Mesenchymal stem cell (in vitro differentiated cells and primary cell): ENCODE results near the gene TMEM59L.

Experiments
- DNase-seq: peaks from one replicate; pipeline ENCODE4 v3.0.0-alpha.2; 2013
- H2AFZ ChIP-seq: one replicate; pipeline ENCODE4 v1.6.1; 2013; ENCODE audit warnings: low read depth, mild to moderate bottlenecking, control low read depth, inconsistent platforms, low read length, moderate library complexity
- H2AK5ac ChIP-seq: 2 replicates; pipeline ENCODE4 v1.6.1; 2013; ENCODE audit warnings: low read length, moderate library complexity, mild to moderate bottlenecking, inconsistent platforms; ENCODE audit not compliant: severe bottlenecking
- H2BK120ac ChIP-seq: one replicate; pipeline ENCODE4 v1.6.1; 2013; ENCODE audit warnings: low read depth, mild to moderate bottlenecking, inconsistent platforms, low read length, moderate library complexity
- H2BK12ac ChIP-seq, 2 experiments: one replicate each; pipeline ENCODE4 v1.6.1; 2013; ENCODE audit warnings: inconsistent platforms in 2 of 2, low read length in 2 of 2, mild to moderate bottlenecking in 2 of 2, moderate library complexity in 2 of 2, control low read depth in 1 of 2
- H2BK15ac ChIP-seq: one replicate; pipeline ENCODE4 v1.6.1; 2013; ENCODE audit warnings: mild to moderate bottlenecking, low read depth, inconsistent platforms; ENCODE audit not compliant: poor library complexity, severe bottlenecking
- H2BK5ac ChIP-seq: 2 replicates; pipeline ENCODE4 v1.6.1; 2013; ENCODE audit warnings: low read depth, mild to moderate bottlenecking, low read length, control low read depth, inconsistent platforms; ENCODE audit not compliant: poor library complexity, severe bottlenecking
- H3K14ac ChIP-seq, 2 experiments: one replicate each; pipeline ENCODE4 v1.6.1; 2013; ENCODE audit warnings: inconsistent platforms in 2 of 2, low read length in 2 of 2, control low read depth in 1 of 2, mild to moderate bottlenecking in 1 of 2, moderate library complexity in 1 of 2
- H3K18ac ChIP-seq, 2 experiments: one replicate each; pipeline ENCODE4 v1.6.1; 2013; ENCODE audit warnings: inconsistent platforms in 2 of 2, low read length in 2 of 2, control low read depth in 1 of 2, low read depth in 1 of 2, mild to moderate bottlenecking in 1 of 2
- H3K23ac ChIP-seq, 2 experiments: one replicate each; pipeline ENCODE4 v1.6.1; 2013; ENCODE audit warnings: inconsistent platforms in 2 of 2, low read length in 2 of 2, mild to moderate bottlenecking in 2 of 2, moderate library complexity in 2 of 2, control low read depth in 1 of 2
- H3K27ac ChIP-seq: 2 replicates; pipeline ENCODE4 v1.5.1; 2013; ENCODE audit warnings: mild to moderate bottlenecking, moderate library complexity, low read length, control low read depth, inconsistent platforms; ENCODE audit not compliant: poor library complexity, severe bottlenecking
- H3K27me3 ChIP-seq, 2 experiments: 2 replicates each; pipeline versions ENCODE4 v1.6.1 to v1.7.0; 2013; ENCODE audit warnings: low read length in 2 of 2, mild to moderate bottlenecking in 2 of 2, moderate library complexity in 2 of 2, control low read depth in 1 of 2, inconsistent platforms in 1 of 2; ENCODE audit not compliant: control insufficient read depth in 1 of 2, insufficient read depth in 1 of 2
- H3K36me3 ChIP-seq, 2 experiments: 2 replicates each; pipeline versions ENCODE4 v1.6.1 to v1.7.0; 2013; ENCODE audit warnings: low read length in 2 of 2, control low read depth in 1 of 2, inconsistent platforms in 1 of 2, low read depth in 1 of 2, mild to moderate bottlenecking in 1 of 2; ENCODE audit not compliant: insufficient read depth in 2 of 2, control insufficient read depth in 1 of 2
- H3K4ac ChIP-seq, 2 experiments: one replicate each; pipeline ENCODE4 v1.6.1; 2013; ENCODE audit warnings: inconsistent platforms in 2 of 2, low read length in 2 of 2, mild to moderate bottlenecking in 2 of 2, moderate library complexity in 2 of 2, control low read depth in 1 of 2, low read depth in 1 of 2
- H3K4me1 ChIP-seq: 2 replicates; pipeline ENCODE4 v1.6.1; 2013; ENCODE audit warnings: low read depth, low read length, control low read depth; ENCODE audit not compliant: control insufficient read depth, insufficient read depth
- H3K4me2 ChIP-seq: 2 replicates; pipeline ENCODE4 v1.6.1; 2013; ENCODE audit warnings: low read length, mild to moderate bottlenecking, inconsistent platforms; ENCODE audit not compliant: poor library complexity, severe bottlenecking
- H3K4me3 ChIP-seq, 2 experiments: 2 replicates each; pipeline versions ENCODE4 v1.5.1 to v1.7.0; 2013; ENCODE audit warnings: low read length in 2 of 2, mild to moderate bottlenecking in 2 of 2, control low read depth in 1 of 2, low read depth in 1 of 2; ENCODE audit not compliant: insufficient read depth in 1 of 2
- H3K79me1 ChIP-seq: replicated peaks from 2 replicates; pipeline ENCODE4 v1.6.1; 2013; ENCODE audit warnings: mild to moderate bottlenecking, control low read depth, low read length, inconsistent platforms; ENCODE audit not compliant: poor library complexity, severe bottlenecking
- H3K9ac ChIP-seq: 2 replicates; pipeline ENCODE4 v1.7.0; 2013; ENCODE audit warnings: mild to moderate bottlenecking, low read length, moderate library complexity
- H3K9me3 ChIP-seq: 2 replicates; pipeline ENCODE4 v1.7.0; 2013; ENCODE audit warnings: mild to moderate bottlenecking, low read length; ENCODE audit not compliant: control insufficient read depth
- H4K8ac ChIP-seq: one replicate; pipeline ENCODE4 v1.6.1; 2013; ENCODE audit warnings: inconsistent platforms, mild to moderate bottlenecking, low read length, moderate library complexity
- H4K91ac ChIP-seq: one replicate; pipeline ENCODE4 v1.6.1; 2013; ENCODE audit warnings: mild to moderate bottlenecking, low read length, inconsistent platforms
- WGBS: methylation state at CpG from one replicate; pipeline ENCODE4 v1.1.7; 2013; ENCODE audit warnings: mixed read lengths; 5-methylcytosine and 5-hydroxymethylcytosine counted together

Gene TMEM59L

DNA sequence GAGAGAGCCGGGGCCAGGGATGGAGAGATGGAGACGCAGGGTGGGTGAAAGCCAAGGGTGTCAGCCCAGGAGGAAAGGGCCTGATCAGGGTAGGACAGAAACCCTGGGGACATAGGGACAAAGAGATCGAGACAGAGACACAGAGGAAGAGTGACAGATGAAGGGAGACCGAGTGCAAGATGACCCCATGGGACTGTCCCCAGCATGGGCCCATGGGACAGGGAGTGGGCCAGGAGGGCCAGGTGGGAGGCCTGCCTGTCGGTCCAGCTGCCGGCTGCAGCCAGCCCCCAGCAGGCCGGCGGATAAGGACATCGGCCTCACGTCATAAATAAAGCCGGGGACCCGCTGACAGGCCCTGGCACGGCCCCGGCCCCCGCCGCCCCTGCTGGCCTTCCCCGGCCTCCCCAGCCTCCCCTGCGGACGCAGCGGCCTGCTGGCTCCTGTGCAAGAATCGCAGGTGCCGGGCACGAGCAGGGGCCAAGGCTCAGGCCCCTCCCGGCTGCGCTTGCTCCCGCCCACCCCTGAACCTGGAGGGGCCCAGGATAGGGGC lies 17.8 kb upstream of the TMEM59L start:
- Histone ChIP-seq H3K4me1 (peaks cover 26% of the 10 kb centered on the region), H2AK5ac (no peak overlapping the region), H3K14ac (no peak overlapping the region), H2BK5ac (no peak overlapping the region), H2AFZ (no peak overlapping the region), H3K9ac (peak overlapping the region; percentile 70), H3K23ac (no peak overlapping the region), H3K4me3 (peak overlapping the region in 1 of 2 experiments; percentile 68), H3K79me1 (no peaks in the 10 kb centered on the region), H4K8ac (no peak overlapping the region), H2BK12ac (no peak overlapping the region), H2BK120ac (no peak overlapping the region), H3K27ac (no peak overlapping the region), H3K9me3 (no peaks in the 10 kb centered on the region), H3K4ac (no peak overlapping the region), H3K18ac (no peak overlapping the region), H3K36me3 (peaks cover 9 to 16% of the 10 kb centered on the region in 2 experiments), H2BK15ac (no peak overlapping the region), H3K27me3 (peaks cover 9 to 34% of the 10 kb centered on the region in 2 experiments), H3K4me2 (peak overlapping the region; percentile 88), H4K91ac (no peak overlapping the region)
- 61% methylated on average over 26 of the region's 26 CpGs for WGBS
- no peak for DNase-seq

DNA sequence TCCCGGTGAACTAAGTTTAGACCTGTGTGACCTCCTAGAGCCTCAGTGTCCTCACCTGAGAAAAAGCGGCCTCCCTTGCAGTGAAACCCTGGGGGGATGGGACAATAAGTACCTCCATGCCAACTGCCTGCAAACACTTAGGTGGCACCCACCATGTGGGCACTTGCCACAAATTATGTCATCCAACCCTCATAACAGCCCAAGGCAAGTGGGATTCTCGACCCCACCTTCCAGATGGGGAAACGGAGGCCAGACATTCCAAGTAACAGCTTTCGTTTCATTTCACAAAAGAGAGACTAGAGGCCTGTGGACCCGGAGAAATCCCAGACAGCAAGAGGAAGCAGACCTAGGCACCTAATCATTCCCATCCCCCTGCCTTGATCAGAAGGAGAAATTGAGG lies 17.2 kb upstream of the TMEM59L start:
- Histone ChIP-seq H2AFZ (no peak overlapping the region), H3K4me3 (no peak overlapping the region), H4K8ac (no peak overlapping the region), H3K79me1 (no peaks in the 10 kb centered on the region), H3K4me1 (peaks cover 23% of the 10 kb centered on the region), H3K4me2 (no peak overlapping the region), H4K91ac (no peak overlapping the region), H3K27me3 (peaks cover 9 to 34% of the 10 kb centered on the region in 2 experiments), H3K9ac (no peak overlapping the region), H2BK15ac (no peak overlapping the region), H3K18ac (no peak overlapping the region), H2BK5ac (no peak overlapping the region), H2AK5ac (no peak overlapping the region), H3K9me3 (no peaks in the 10 kb centered on the region), H2BK12ac (no peak overlapping the region), H3K14ac (no peak overlapping the region), H2BK120ac (no peak overlapping the region), H3K27ac (no peak overlapping the region), H3K23ac (no peak overlapping the region), H3K4ac (no peak overlapping the region), H3K36me3 (peaks cover 7 to 14% of the 10 kb centered on the region in 2 experiments)
- WGBS = 77% methylated on average over 6 of the region's 6 CpGs
- no peak for DNase-seq

DNA sequence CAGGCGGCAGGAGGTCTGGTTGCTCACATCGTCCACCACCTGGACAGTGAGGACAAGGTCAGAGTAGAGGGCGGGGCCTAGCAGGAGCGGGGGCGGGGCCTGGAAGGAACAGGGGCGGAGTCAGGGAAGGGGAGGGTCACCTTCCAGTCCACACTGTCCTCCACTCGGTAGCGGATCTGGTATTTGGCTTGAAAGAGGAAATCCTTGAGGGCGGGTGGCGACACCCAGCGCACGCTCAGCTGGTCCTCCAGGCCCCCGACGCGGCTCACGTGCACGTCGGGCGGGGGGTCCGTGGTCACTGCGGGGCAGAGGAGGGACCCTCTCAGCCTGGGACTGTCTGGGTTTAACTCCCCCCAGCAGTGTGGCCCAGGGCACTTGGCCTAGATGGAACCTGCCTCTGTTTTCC lies 15.9 kb upstream of the TMEM59L start:
- 73% methylated on average over 17 of the region's 21 CpGs for WGBS
- Histone ChIP-seq H3K9ac (no peak overlapping the region), H3K4me1 (peaks cover 17% of the 10 kb centered on the region), H2AFZ (no peak overlapping the region), H4K91ac (peak overlapping the region; percentile 35), H2BK5ac (no peak overlapping the region), H2AK5ac (no peak overlapping the region), H3K4ac (no peak overlapping the region), H3K4me3 (peak overlapping the region in 1 of 2 experiments; percentile 14), H3K36me3 (peaks cover 0 to 6% of the 10 kb centered on the region in 2 experiments), H3K79me1 (no peaks in the 10 kb centered on the region), H4K8ac (no peak overlapping the region), H2BK120ac (no peak overlapping the region), H2BK15ac (no peak overlapping the region), H3K18ac (no peak overlapping the region), H3K27ac (no peak overlapping the region), H2BK12ac (no peak overlapping the region), H3K4me2 (no peak overlapping the region), H3K27me3 (peaks cover 9 to 35% of the 10 kb centered on the region in 2 experiments), H3K14ac (no peak overlapping the region), H3K9me3 (no peaks in the 10 kb centered on the region), H3K23ac (no peak overlapping the region)
- no peak for DNase-seq

DNA sequence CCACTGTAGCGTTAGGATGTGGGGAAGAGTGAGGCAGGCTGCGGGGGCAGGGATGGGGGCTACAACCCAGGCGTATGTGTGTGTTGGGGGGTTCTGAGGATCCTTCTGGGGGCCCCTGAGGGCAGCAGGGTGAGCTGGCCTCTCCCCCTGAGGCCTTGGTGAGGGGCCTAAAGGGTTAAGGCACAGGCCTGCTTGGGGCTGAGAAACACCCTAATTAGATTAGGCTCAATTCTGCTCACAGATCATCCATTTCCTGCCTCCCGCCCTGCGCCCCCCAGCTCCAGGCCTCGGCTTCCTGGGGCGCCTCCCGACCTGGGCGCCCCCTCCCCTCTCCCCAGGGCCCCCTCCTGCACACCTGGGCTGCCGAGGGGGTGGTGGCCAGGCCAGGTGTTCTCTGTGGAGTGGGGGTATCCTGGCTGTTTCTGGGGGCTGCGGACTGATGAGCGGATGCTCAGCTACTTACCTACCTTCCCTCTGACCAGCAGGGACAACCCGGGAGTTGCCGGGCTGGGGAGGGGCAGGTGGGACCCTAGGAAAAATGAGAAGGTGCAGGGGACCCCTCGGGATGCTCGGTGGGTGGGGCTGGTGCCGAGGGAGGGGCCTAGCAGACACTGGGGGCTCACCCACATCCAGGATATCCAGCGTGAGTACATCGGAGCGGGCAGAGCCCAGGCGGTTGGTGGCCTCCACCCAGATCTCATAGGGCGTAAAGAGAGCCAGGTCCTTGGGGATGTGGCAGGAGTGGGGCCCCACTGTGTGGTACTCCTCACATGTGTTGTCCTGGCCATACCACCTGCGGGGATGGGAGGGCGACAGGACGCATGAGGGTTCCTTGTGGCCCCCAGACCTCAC lies 14.6 kb upstream of the TMEM59L start:
- Histone ChIP-seq H3K14ac (no peak overlapping the region), H3K4me3 (no peak overlapping the region), H2AFZ (no peak overlapping the region), H2BK5ac (no peak overlapping the region), H2BK120ac (no peak overlapping the region), H3K4ac (no peak overlapping the region), H3K18ac (no peak overlapping the region), H3K79me1 (no peaks in the 10 kb centered on the region), H2AK5ac (no peak overlapping the region), H3K9me3 (no peaks in the 10 kb centered on the region), H3K4me1 (peaks cover 17% of the 10 kb centered on the region), H4K91ac (no peak overlapping the region), H2BK12ac (no peak overlapping the region), H3K27ac (no peak overlapping the region), H3K36me3 (no peaks in the 10 kb centered on the region), H3K4me2 (no peak overlapping the region), H3K23ac (no peak overlapping the region), H3K27me3 (peaks cover 9 to 42% of the 10 kb centered on the region in 2 experiments), H2BK15ac (peak overlapping the region; percentile 15), H4K8ac (peak overlapping the region; percentile 13), H3K9ac (no peak overlapping the region)
- WGBS = 70% methylated on average over 19 of the region's 25 CpGs
- no peak for DNase-seq
